HG03095 (cell line): ENCODE data around the gene HRK.

ENCODE experiments used
- ATAC-seq: cut with Tn5 transposase; IDR thresholded peaks from one replicate; pipeline ENCODE4 v1.9.1; 2021; ENCODE audit warnings: moderate library complexity; ENCODE audit not compliant: unreplicated experiment

HRK gene

GRCh38 chr12:116898669-116899068, 17.4 kb upstream of the HRK start:
- no peak for ATAC-seq

- no peak for ATAC-seq
These were observed 16.2 kb upstream of the HRK start for GRCh38 chr12:116897476-116897875.

- no peak for ATAC-seq
These were observed 15.2 kb upstream of the HRK start for GRCh38 chr12:116896411-116896924.

- no peak for ATAC-seq
These were observed 13.7 kb upstream of the HRK start for GRCh38 chr12:116894913-116895312.

- ATAC-seq: no peak
These were observed 11.3 kb upstream of the HRK start for GRCh38 chr12:116892349-116893140.

- no peak for ATAC-seq
These were observed 9.8 kb upstream of the HRK start for GRCh38 chr12:116891019-116891418.

- ATAC-seq: no peak
These were observed 9.1 kb upstream of the HRK start for GRCh38 chr12:116890330-116890729.

- no peak for ATAC-seq
These were observed 6.7 kb upstream of the HRK start for GRCh38 chr12:116887897-116888296.

GRCh38 chr12:116887244-116887643, 6.0 kb upstream of the HRK start:
- ATAC-seq: no peak

GRCh38 chr12:116885491-116885890, 4.2 kb upstream of the HRK start:
- no peak for ATAC-seq

- no peak for ATAC-seq
These were observed 3.6 kb upstream of the HRK start for GRCh38 chr12:116884871-116885270.

GRCh38 chr12:116882742-116883141, 1.5 kb upstream of the HRK start:
- ATAC-seq: no peak

GRCh38 chr12:116881877-116882507, 751 bp upstream of the HRK start:
- ATAC-seq: no peak

GRCh38 chr12:116880817-116881324, 370 bp downstream of the HRK start:
- ATAC-seq: peak; percentile 72

GRCh38 chr12:116880213-116880816, 926 bp downstream of the HRK start:
- ATAC-seq: no peak

GRCh38 chr12:116879509-116880212, 1.6 kb downstream of the HRK start:
- ATAC-seq: no peak

GRCh38 chr12:116878567-116879508, 2.4 kb downstream of the HRK start:
- ATAC-seq: no peak

- ATAC-seq: no peak
These were observed 4.9 kb downstream of the HRK start for GRCh38 chr12:116876151-116876869.

- no peak for ATAC-seq
These were observed 6.8 kb downstream of the HRK start for GRCh38 chr12:116874324-116874995.
